ENCODE measurements around the gene TMEM215. TPM values are rescaled to one million over a fixed set of nuclear protein-coding genes. Genes with fewer than 3 reads are reported as not detected.

TMEM215 gene
- polyA plus RNA-seq, 1 of the 3 experiments (the other 2 are of a cell fraction): not detected

DNA sequence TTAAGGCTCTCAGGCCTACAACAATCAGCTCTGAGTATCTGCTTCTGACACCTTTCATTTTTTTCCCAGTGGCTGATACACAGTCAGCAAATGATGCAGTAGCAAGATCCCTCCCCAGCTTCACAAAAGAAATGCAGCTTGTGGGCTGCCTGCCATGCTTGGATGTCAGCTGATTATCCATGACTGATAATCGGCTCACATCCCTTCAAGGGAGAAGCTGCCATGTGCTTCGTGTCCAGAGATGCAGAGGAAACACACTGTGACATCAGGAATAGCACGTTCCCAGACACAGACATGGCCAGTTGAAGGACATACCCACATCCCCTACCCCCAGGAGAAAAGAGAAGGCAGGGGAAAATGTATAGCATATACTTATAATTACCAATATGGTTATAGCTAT, 27.9 kb downstream of the TMEM215 start (continued):
- TF ChIP-seq TAF1 (IDR thresholded peaks at IDR 0.05; ENCODE audit: borderline replicate concordance, low read depth, low read length) (no peak), RAD21 (IDR thresholded peaks at IDR 0.05; ENCODE audit: low read length) (0 out of 2 replicates have a peak, but pooled peaks have one; percentile 16), MEF2A (IDR thresholded peaks at IDR 0.05; ENCODE audit: borderline replicate concordance, low read depth) (no peak), RXRA (IDR thresholded peaks at IDR 0.05; ENCODE audit: borderline replicate concordance, low read depth) (no peak), RFX5 (IDR thresholded peaks at IDR 0.05; ENCODE audit: low read length) (0 out of 2 replicates have a peak, but pooled peaks have one; percentile 15), NRF1 (IDR thresholded peaks at IDR 0.05; ENCODE audit: low read depth, low read length) (no peak), MXI1 (IDR thresholded peaks at IDR 0.05; ENCODE audit: low read depth, low read length) (peak; percentile 89), TCF12 (IDR thresholded peaks at IDR 0.05) (no peak), POLR2AphosphoS5 (IDR thresholded peaks at IDR 0.05; ENCODE audit: low read depth, low read length) (no peak), FOSL2 (IDR thresholded peaks at IDR 0.05; ENCODE audit: borderline replicate concordance, low read depth) (no peak)
- TF ChIP-seq, protein P1, sequence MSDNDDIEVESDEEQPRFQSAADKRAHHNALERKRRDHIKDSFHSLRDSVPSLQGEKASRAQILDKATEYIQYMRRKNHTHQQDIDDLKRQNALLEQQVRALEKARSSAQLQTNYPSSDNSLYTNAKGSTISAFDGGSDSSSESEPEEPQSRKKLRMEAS (IDR thresholded peaks at IDR 0.05; ENCODE audit: low read depth): no peak

DNA sequence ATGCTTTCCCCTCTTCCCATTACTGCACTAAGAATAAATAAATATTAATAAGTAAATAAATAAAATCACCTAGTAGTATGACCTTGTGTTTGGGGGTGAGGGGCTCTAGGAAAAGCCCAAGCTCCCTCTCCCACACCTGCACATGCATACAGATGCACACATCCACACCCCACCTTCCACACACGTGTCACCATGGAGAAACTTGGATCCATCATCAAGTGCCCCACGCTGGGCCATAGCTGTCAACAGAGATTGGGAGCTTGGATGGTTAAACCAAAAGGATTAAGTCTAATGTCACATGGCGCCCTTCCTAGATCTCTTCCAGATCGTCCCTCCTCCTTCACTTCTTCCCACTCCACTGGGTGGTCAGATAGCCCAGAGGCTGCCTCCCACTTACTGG, 37.0 kb downstream of the TMEM215 start:
- H3K27me3 ChIP-seq (ENCODE audit: insufficient read depth): no peaks in the 10 kb centered on the region
- H3K9me2 ChIP-seq: no peaks in the 10 kb centered on the region
- peaks cover 0 to 6% of the 10 kb centered on the region in 2 experiments; a peak in 2 of 4 replicates for H3K4me1 ChIP-seq (ENCODE audit: control insufficient read depth in 1 of 2, insufficient read depth in 2 of 2, low read depth in 1 of 2, low read length in 1 of 2)
- ChIA-PET CTCF (interaction anchor here (1.1 to 1.6 kb wide), 2 partner anchors 52 to 232 kb away, joined by 3 to 4 read pairs; no protein-coding TSS in a partner anchor), POLR2A (no interaction called here)
- no peaks in the 10 kb centered on the region for H3K36me3 ChIP-seq (replicated peaks in 1 of 2; ENCODE audit: control insufficient read depth in 1 of 2, insufficient read depth in 2 of 2, low read length in 1 of 2)
- no peak overlapping the region for H3K27ac ChIP-seq (ENCODE audit: low read depth in 2 of 2, low read length in 1 of 2)
- H3K9me3 ChIP-seq: no peaks in the 10 kb centered on the region
- TF ChIP-seq, protein P1 (IDR thresholded peaks at IDR 0.05; ENCODE audit: low read depth): no peak
- TF ChIP-seq, protein P2, sequence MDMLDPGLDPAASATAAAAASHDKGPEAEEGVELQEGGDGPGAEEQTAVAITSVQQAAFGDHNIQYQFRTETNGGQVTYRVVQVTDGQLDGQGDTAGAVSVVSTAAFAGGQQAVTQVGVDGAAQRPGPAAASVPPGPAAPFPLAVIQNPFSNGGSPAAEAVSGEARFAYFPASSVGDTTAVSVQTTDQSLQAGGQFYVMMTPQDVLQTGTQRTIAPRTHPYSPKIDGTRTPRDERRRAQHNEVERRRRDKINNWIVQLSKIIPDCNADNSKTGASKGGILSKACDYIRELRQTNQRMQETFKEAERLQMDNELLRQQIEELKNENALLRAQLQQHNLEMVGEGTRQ (IDR thresholded peaks at IDR 0.05; ENCODE audit: borderline replicate concordance, low read depth, low read length): no peak
- TF ChIP-seq GATA2 (CRISPR knock-in tag; IDR thresholded peaks at IDR 0.05) (no peak), FOXJ3 (CRISPR knock-in tag; IDR thresholded peaks at IDR 0.05) (no peak), TEAD4 (IDR thresholded peaks at IDR 0.05; ENCODE audit: borderline replicate concordance, insufficient read depth) (no peak), EZH2phosphoT487 (IDR thresholded peaks at IDR 0.05; ENCODE audit: borderline replicate concordance, low read depth) (no peak), TAF1 (IDR thresholded peaks at IDR 0.05; ENCODE audit: borderline replicate concordance, low read depth, low read length) (no peak)
- TF ChIP-seq, protein P3, sequence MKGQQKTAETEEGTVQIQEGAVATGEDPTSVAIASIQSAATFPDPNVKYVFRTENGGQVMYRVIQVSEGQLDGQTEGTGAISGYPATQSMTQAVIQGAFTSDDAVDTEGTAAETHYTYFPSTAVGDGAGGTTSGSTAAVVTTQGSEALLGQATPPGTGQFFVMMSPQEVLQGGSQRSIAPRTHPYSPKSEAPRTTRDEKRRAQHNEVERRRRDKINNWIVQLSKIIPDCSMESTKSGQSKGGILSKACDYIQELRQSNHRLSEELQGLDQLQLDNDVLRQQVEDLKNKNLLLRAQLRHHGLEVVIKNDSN (IDR thresholded peaks at IDR 0.05; ENCODE audit: borderline replicate concordance, low read depth): no peak
- TF ChIP-seq, protein P4, sequence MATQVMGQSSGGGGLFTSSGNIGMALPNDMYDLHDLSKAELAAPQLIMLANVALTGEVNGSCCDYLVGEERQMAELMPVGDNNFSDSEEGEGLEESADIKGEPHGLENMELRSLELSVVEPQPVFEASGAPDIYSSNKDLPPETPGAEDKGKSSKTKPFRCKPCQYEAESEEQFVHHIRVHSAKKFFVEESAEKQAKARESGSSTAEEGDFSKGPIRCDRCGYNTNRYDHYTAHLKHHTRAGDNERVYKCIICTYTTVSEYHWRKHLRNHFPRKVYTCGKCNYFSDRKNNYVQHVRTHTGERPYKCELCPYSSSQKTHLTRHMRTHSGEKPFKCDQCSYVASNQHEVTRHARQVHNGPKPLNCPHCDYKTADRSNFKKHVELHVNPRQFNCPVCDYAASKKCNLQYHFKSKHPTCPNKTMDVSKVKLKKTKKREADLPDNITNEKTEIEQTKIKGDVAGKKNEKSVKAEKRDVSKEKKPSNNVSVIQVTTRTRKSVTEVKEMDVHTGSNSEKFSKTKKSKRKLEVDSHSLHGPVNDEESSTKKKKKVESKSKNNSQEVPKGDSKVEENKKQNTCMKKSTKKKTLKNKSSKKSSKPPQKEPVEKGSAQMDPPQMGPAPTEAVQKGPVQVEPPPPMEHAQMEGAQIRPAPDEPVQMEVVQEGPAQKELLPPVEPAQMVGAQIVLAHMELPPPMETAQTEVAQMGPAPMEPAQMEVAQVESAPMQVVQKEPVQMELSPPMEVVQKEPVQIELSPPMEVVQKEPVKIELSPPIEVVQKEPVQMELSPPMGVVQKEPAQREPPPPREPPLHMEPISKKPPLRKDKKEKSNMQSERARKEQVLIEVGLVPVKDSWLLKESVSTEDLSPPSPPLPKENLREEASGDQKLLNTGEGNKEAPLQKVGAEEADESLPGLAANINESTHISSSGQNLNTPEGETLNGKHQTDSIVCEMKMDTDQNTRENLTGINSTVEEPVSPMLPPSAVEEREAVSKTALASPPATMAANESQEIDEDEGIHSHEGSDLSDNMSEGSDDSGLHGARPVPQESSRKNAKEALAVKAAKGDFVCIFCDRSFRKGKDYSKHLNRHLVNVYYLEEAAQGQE (IDR thresholded peaks at IDR 0.05; ENCODE audit: low read depth, low read length): no peak
- no peaks in the 10 kb centered on the region for H3K79me2 ChIP-seq (ENCODE audit: insufficient read depth)
- no peak overlapping the region for H2AFZ ChIP-seq (ENCODE audit: low read depth)
- H3K9ac ChIP-seq: no peak overlapping the region
- 9% methylated on average over 4 of the region's 4 CpGs for WGBS (ENCODE audit: low lambda C conversion rate)
- no peaks in the 10 kb centered on the region for H4K20me1 ChIP-seq (ENCODE audit: insufficient read depth)
- no peak overlapping the region for H3K4me3 ChIP-seq (ENCODE audit: low read depth in 2 of 2, low read length in 1 of 2)
- DNase-seq: no peak
- H3K4me2 ChIP-seq: no peak overlapping the region
- no peaks in the 10 kb centered on the region for H3F3A ChIP-seq (replicated peaks; ENCODE audit: insufficient read depth)
